SIG-M5 (cell line): ENCODE results near the gene WDR33.

Experiments used
- DNase-seq: peaks from one replicate; lab custom pipeline; 2025; lab: John Stamatoyannopoulos, UW

The WDR33 gene

GRCh38 chr2:127763776-127764175 lies 47.2 kb downstream of the WDR33 start:
- DNase-seq, result no peak

GRCh38 chr2:127762846-127763245 lies 48.1 kb downstream of the WDR33 start:
- no peak for DNase-seq

GRCh38 chr2:127762441-127762840 lies 48.5 kb downstream of the WDR33 start:
- DNase-seq, result no peak

GRCh38 chr2:127759931-127760330 lies 51.0 kb downstream of the WDR33 start:
- no peak for DNase-seq

GRCh38 chr2:127754186-127754585 lies 56.8 kb downstream of the WDR33 start:
- no peak for DNase-seq

GRCh38 chr2:127753374-127753773 lies 57.6 kb downstream of the WDR33 start:
- no peak for DNase-seq

GRCh38 chr2:127749537-127749936 lies 61.4 kb downstream of the WDR33 start:
- peak; percentile 11 for DNase-seq

GRCh38 chr2:127747621-127748020 lies 63.4 kb downstream of the WDR33 start:
- no peak for DNase-seq

GRCh38 chr2:127743477-127744026 lies 67.4 kb downstream of the WDR33 start:
- no peak for DNase-seq

GRCh38 chr2:127740665-127741288 lies 70.2 kb downstream of the WDR33 start:
- no peak for DNase-seq

- DNase-seq, result no peak
Observed at GRCh38 chr2:127739800-127740199, 71.2 kb downstream of the WDR33 start.

GRCh38 chr2:127737892-127738291 lies 73.1 kb downstream of the WDR33 start:
- DNase-seq, result no peak

- DNase-seq, result no peak
Observed at GRCh38 chr2:127735537-127736399, 75.2 kb downstream of the WDR33 start.

- DNase-seq, result no peak
Observed at GRCh38 chr2:127735044-127735443, 75.9 kb downstream of the WDR33 start.

- DNase-seq, result no peak
Observed at GRCh38 chr2:127733816-127734537, 77.0 kb downstream of the WDR33 start.

GRCh38 chr2:127733113-127733815 lies 77.7 kb downstream of the WDR33 start:
- no peak for DNase-seq

GRCh38 chr2:127726158-127726880 lies 84.7 kb downstream of the WDR33 start:
- DNase-seq, result no peak

GRCh38 chr2:127722807-127723206 lies 88.2 kb downstream of the WDR33 start:
- DNase-seq, result no peak

- DNase-seq, result no peak
Observed at GRCh38 chr2:127721978-127722355, 89.0 kb downstream of the WDR33 start.

- no peak for DNase-seq
Observed at GRCh38 chr2:127721311-127721977, 89.5 kb downstream of the WDR33 start.
